SK-N-SH (cell line): ENCODE data around the gene DUSP16. TPM values are rescaled to one million over a fixed set of nuclear protein-coding genes. Genes with fewer than 3 reads are reported as not detected.

Experiments
- CTCF ChIA-PET: fragments of 300-600, 350-600 bp; formaldehyde crosslinking; extraction: SDS; loops from one replicate; lab custom pipeline; 2021; lab: Yijun Ruan, JAX
- POLR2A ChIA-PET: fragments of 350-600 bp; sonication (Branson Sonifier 250); formaldehyde crosslinking; extraction: SDS; loops from one replicate; lab custom pipeline; 2020; ENCODE audit warnings: antibody characterized with exemption, inconsistent platforms; lab: Yijun Ruan, JAX
- DNase-seq: peaks from one replicate; pipeline ENCODE4 v3.0.0; 2012
- H2AFZ ChIP-seq: fragments of 200-600 bp; sonication (generic); 2 replicates; pipeline ENCODE4 v1.8.1; 2016; ENCODE audit warnings: antibody characterized with exemption, mild to moderate bottlenecking, low read depth
- H3F3A ChIP-seq: fragments of 200-600 bp; sonication (generic); replicated peaks from 2 replicates; pipeline ENCODE3; 2016; ENCODE audit warnings: antibody characterized with exemption, mild to moderate bottlenecking; ENCODE audit not compliant: insufficient read depth
- H3K27ac ChIP-seq, 2 experiments: fragments of 200-500 bp in 1 of 2; fragments of 200-600 bp in 1 of 2; sonication (Bioruptor generic) in 1 of 2; sonication (generic), shearing (Covaris generic) in 1 of 2; 2 replicates each; pipeline versions ENCODE4 v1.5.1 to v1.6.1; 2014 to 2016; ENCODE audit warnings: low read depth in 2 of 2, inconsistent platforms in 1 of 2, low read length in 1 of 2, mild to moderate bottlenecking in 1 of 2, mixed read lengths in 1 of 2
- H3K27me3 ChIP-seq: fragments of 200-600 bp; sonication (generic), shearing (Covaris generic); 2 replicates; pipeline ENCODE4 v1.6.1; 2016; ENCODE audit warnings: mixed run types; ENCODE audit not compliant: insufficient read depth
- H3K36me3 ChIP-seq, 2 experiments: fragments of 200-500 bp in 1 of 2; fragments of 200-600 bp in 1 of 2; sonication (Bioruptor generic) in 1 of 2; sonication (generic) in 1 of 2; replicated peaks in 1 of 2; 2 replicates each; pipeline versions ENCODE3 to v1.5.1; 2014 to 2016; ENCODE audit warnings: low read length in 1 of 2, mild to moderate bottlenecking in 1 of 2; ENCODE audit not compliant: insufficient read depth in 2 of 2, control insufficient read depth in 1 of 2
- H3K4me1 ChIP-seq, 2 experiments: fragments of 200-500 bp in 1 of 2; fragments of 200-600 bp in 1 of 2; sonication (Bioruptor generic) in 1 of 2; sonication (generic), shearing (Covaris generic) in 1 of 2; 2 replicates each; pipeline versions ENCODE4 v1.5.1 to v1.6.1; 2014 to 2016; ENCODE audit warnings: low read depth in 1 of 2, low read length in 1 of 2, mixed run types in 1 of 2; ENCODE audit not compliant: insufficient read depth in 2 of 2, control insufficient read depth in 1 of 2
- H3K4me2 ChIP-seq: fragments of 200-600 bp; sonication (generic), shearing (Covaris generic); 2 replicates; pipeline ENCODE4 v1.6.1; 2017; ENCODE audit warnings: mixed run types
- H3K4me3 ChIP-seq, 2 experiments: fragments of 200-500 bp in 1 of 2; fragments of 200-600 bp in 1 of 2; sonication (Bioruptor generic) in 1 of 2; sonication (generic), shearing (Covaris generic) in 1 of 2; 2 replicates each; pipeline versions ENCODE4 v1.5.1 to v1.8.1; 2014 to 2016; ENCODE audit warnings: low read depth in 2 of 2, inconsistent platforms in 1 of 2, low read length in 1 of 2, mild to moderate bottlenecking in 1 of 2, mixed read lengths in 1 of 2, moderate library complexity in 1 of 2
- H3K79me2 ChIP-seq: fragments of 200-600 bp; sonication (generic); 2 replicates; pipeline ENCODE4 v1.8.1; 2017; ENCODE audit warnings: mild to moderate bottlenecking; ENCODE audit not compliant: insufficient read depth
- H3K9ac ChIP-seq: fragments of 200-600 bp; sonication (generic); 2 replicates; pipeline ENCODE4 v1.6.1; 2017; ENCODE audit warnings: mixed run types
- H3K9me2 ChIP-seq: fragments of 200-600 bp; sonication (generic); 2 replicates; pipeline ENCODE4 v1.6.1; 2017; ENCODE audit warnings: mixed run types
- H3K9me3 ChIP-seq: fragments of 200-600 bp; sonication (generic); 2 replicates; pipeline ENCODE4 v1.6.1; 2017; ENCODE audit warnings: mixed run types, mild to moderate bottlenecking, moderate library complexity
- H4K20me1 ChIP-seq: fragments of 200-600 bp; sonication (generic); 2 replicates; pipeline ENCODE4 v1.6.1; 2017; ENCODE audit warnings: mild to moderate bottlenecking, mixed run types; ENCODE audit not compliant: insufficient read depth
- CHD2 ChIP-seq: fragments of 150-350 bp; IDR thresholded peaks from 2 replicates; pipeline ENCODE4 v1.6.1; 2018; ENCODE audit warnings: low read length; ENCODE audit not compliant: partially characterized antibody
- JUND ChIP-seq: IDR thresholded peaks from 2 replicates; pipeline ENCODE4 v1.4.0; 2012
- MEF2A ChIP-seq: IDR thresholded peaks from 2 replicates; pipeline ENCODE4 v1.4.0; 2012; ENCODE audit warnings: low read depth, borderline replicate concordance
- NFIC ChIP-seq: IDR thresholded peaks from 2 replicates; pipeline ENCODE4 v1.4.0; 2012; ENCODE audit warnings: borderline replicate concordance
- RAD21 ChIP-seq: IDR thresholded peaks from 2 replicates; pipeline ENCODE4 v1.6.1; 2012; ENCODE audit warnings: mild to moderate bottlenecking, low read length
- REST ChIP-seq: IDR thresholded peaks from 2 replicates; pipeline ENCODE4 v1.6.1; 2012; ENCODE audit warnings: mild to moderate bottlenecking, low read depth, low read length, moderate library complexity
- USF1 ChIP-seq: IDR thresholded peaks from 2 replicates; pipeline ENCODE4 v1.4.0; 2012; ENCODE audit warnings: low read depth, borderline replicate concordance
- WGBS: methylation state at CpG from one replicate; pipeline ENCODE4 v1.1.6; 2017; ENCODE audit warnings: low lambda C conversion rate; 5-methylcytosine and 5-hydroxymethylcytosine counted together
- polyA plus RNA-seq, 3 experiments: library from polyadenylated mRNA; depleted of rRNA; stranded (reverse); fragments of >200 nt; gene quantifications; 2 replicates each; pipeline ENCODE4 v1.2.3, GENCODE V29; 2012

Gene DUSP16
- polyA plus RNA-seq, 1 of the 3 experiments (the other 2 are of a cell fraction): 7.1 TPM

GRCh38 chr12:12499909-12500604 is 62.6 kb downstream of the DUSP16 start:
- Histone ChIP-seq H3K4me1 (peaks cover 2 to 16% of the 10 kb centered on the region in 2 experiments; a peak in 3 of 4 replicates), H3K9ac (no peak overlapping the region), H3K27ac (no peak overlapping the region; a peak in 1 of 4 replicates), H3F3A (peaks cover 7% of the 10 kb centered on the region), H2AFZ (no peak overlapping the region), H3K27me3 (no peaks in the 10 kb centered on the region), H3K4me2 (no peak overlapping the region), H4K20me1 (no peaks in the 10 kb centered on the region), H3K9me3 (no peaks in the 10 kb centered on the region), H3K36me3 (peaks cover 3 to 20% of the 10 kb centered on the region in 2 experiments), H3K9me2 (no peaks in the 10 kb centered on the region), H3K79me2 (peaks cover 81% of the 10 kb centered on the region), H3K4me3 (no peak overlapping the region)
- WGBS: 97% methylated on average over 5 of the region's 5 CpGs
- ChIA-PET CTCF (interaction anchor here (0.9 to 1.9 kb wide), 5 partner anchors 10 to 156 kb away, joined by 3 to 6 read pairs (median 3); no protein-coding TSS in a partner anchor), POLR2A (no interaction called here)
- TF ChIP-seq RAD21 (no peak), MEF2A (no peak), REST (no peak), JUND (no peak), CHD2 (no peak), USF1 (no peak)
- no peak for DNase-seq

GRCh38 chr12:12498210-12498609 is 64.5 kb downstream of the DUSP16 start:
- DNase-seq: no peak
- Histone ChIP-seq H3K4me2 (no peak overlapping the region), H3K9me2 (no peaks in the 10 kb centered on the region), H3K79me2 (peaks cover 67% of the 10 kb centered on the region), H2AFZ (no peak overlapping the region), H3K27me3 (no peaks in the 10 kb centered on the region), H3K9me3 (no peaks in the 10 kb centered on the region), H3K4me1 (peaks cover 0 to 9% of the 10 kb centered on the region in 2 experiments; a peak in 2 of 4 replicates), H3K9ac (no peak overlapping the region), H3K27ac (no peak overlapping the region), H3K4me3 (no peak overlapping the region), H4K20me1 (no peaks in the 10 kb centered on the region), H3K36me3 (peaks cover 6 to 26% of the 10 kb centered on the region in 2 experiments), H3F3A (no peaks in the 10 kb centered on the region)
- ChIA-PET POLR2A (no interaction called here), CTCF (interaction anchor here (0.7 to 1.7 kb wide), 2 partner anchors 14 to 66 kb away, joined by 3 read pairs; no protein-coding TSS in a partner anchor)
- WGBS: 98% methylated on average over 4 of the region's 4 CpGs
- no peak for TF ChIP-seq NFIC
